Neural cell (in vitro differentiated cells): ENCODE measurements around the gene ZBTB12.

Source experiments
- CTCF ChIP-seq: fragments of 450-650 bp; IDR thresholded peaks from 2 replicates; pipeline ENCODE4 v1.5.1; 2014; ENCODE audit warnings: antibody characterized with exemption, mild to moderate bottlenecking, moderate library complexity; ENCODE audit not compliant: poor library complexity, severe bottlenecking
- EP300 ChIP-seq: fragments of 450-650 bp; conservative IDR thresholded peaks from 2 replicates; pipeline ENCODE4 v1.6.1; 2014; ENCODE audit warnings: antibody characterized with exemption, mild to moderate bottlenecking, moderate library complexity; ENCODE audit not compliant: poor library complexity, severe bottlenecking
- RAD21 ChIP-seq: fragments of 450-650 bp; conservative IDR thresholded peaks from 2 replicates; pipeline ENCODE4 v1.6.1; 2014; ENCODE audit warnings: antibody characterized with exemption, mild to moderate bottlenecking, moderate library complexity
- TAF1 ChIP-seq: IDR thresholded peaks from 2 replicates; pipeline ENCODE4 v1.6.1; 2012; ENCODE audit warnings: low read depth

DNA sequence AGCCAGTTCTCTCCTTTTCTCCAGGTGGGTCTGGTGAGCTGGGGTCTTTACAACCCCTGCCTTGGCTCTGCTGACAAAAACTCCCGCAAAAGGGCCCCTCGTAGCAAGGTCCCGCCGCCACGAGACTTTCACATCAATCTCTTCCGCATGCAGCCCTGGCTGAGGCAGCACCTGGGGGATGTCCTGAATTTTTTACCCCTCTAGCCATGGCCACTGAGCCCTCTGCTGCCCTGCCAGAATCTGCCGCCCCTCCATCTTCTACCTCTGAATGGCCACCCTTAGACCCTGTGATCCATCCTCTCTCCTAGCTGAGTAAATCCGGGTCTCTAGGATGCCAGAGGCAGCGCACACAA is 43.2 kb upstream of the ZBTB12 start:
- no peak for TF ChIP-seq CTCF
- no peak for TF ChIP-seq EP300
- TF ChIP-seq RAD21: no peak
- TF ChIP-seq TAF1: no peak
